ENCODE measurements around the gene TOX2. TPM values are rescaled to one million over a fixed set of nuclear protein-coding genes. Genes with fewer than 3 reads are reported as not detected.

Gene TOX2
- total RNA-seq, 1 experiment from 2014 or later: 1.7 TPM

DNA sequence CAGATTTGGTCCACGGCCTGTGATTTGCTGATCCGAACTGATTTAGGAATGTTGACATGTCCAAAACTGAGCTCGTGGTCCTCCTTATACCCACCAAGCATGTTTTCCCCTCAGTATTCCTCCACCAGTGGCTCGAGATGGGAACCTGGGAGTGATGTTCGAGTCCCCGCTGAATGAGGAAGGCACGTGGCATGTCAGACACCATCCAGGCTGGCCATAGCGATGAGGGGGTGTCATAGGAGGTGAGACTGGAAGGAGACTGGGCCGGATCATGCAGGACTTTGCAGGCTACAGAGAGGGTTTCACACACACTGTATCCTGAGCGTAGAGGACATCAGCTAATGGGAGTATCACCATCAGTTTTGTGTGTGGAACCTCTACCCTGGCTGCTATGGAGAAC, 78.2 kb downstream of the TOX2 start:
- Histone ChIP-seq H2BK120ac (ENCODE audit: low read depth, low read length, poor library complexity, severe bottlenecking) (no peak overlapping the region), H2BK20ac (ENCODE audit: low read depth, low read length, poor library complexity, severe bottlenecking) (no peak overlapping the region), H3K9ac (ENCODE audit: extremely low read depth, insufficient read length, low read length) (no peak overlapping the region), H4K8ac (replicated peaks; ENCODE audit: insufficient read length, low read depth, low read length) (no peak overlapping the region), H2BK12ac (ENCODE audit: insufficient read length, low read depth, low read length) (no peak overlapping the region), H4K91ac (ENCODE audit: insufficient read length, low read depth, low read length) (no peak overlapping the region), H3K4me2 (ENCODE audit: insufficient read depth, insufficient read length, low read length) (no peak overlapping the region), H3K79me1 (ENCODE audit: insufficient read depth, low read depth, low read length, poor library complexity, severe bottlenecking) (no peaks in the 10 kb centered on the region), H2BK15ac (ENCODE audit: low read depth, low read length) (no peak overlapping the region), H2AFZ (ENCODE audit: low read length) (no peak overlapping the region), H3K27ac (ENCODE audit: insufficient read length, low read depth, low read length) (no peak overlapping the region), H3K23me2 (ENCODE audit: insufficient read length, low read depth, low read length, poor library complexity, severe bottlenecking) (no peaks in the 10 kb centered on the region), H3K18ac (ENCODE audit: insufficient read length, low read depth, low read length) (no peak overlapping the region), H2BK5ac (ENCODE audit: insufficient read length, low read length) (no peak overlapping the region), H3K23ac (ENCODE audit: insufficient read length, low read depth, low read length) (no peak overlapping the region), H3K79me2 (ENCODE audit: insufficient read depth, low read length) (no peaks in the 10 kb centered on the region), H2AK5ac (ENCODE audit: insufficient read length, low read length) (no peak overlapping the region), H4K20me1 (ENCODE audit: control insufficient read depth, insufficient read depth, insufficient read length) (no peaks in the 10 kb centered on the region), H3K4me1 (ENCODE audit: insufficient read depth, low read length) (no peaks in the 10 kb centered on the region), H3K56ac (ENCODE audit: insufficient read length, low read depth, low read length) (no peak overlapping the region), H4K5ac (ENCODE audit: insufficient read length, low read depth, low read length) (no peak overlapping the region), H3K27me3 (ENCODE audit: insufficient read depth, low read length) (no peaks in the 10 kb centered on the region), H3T11ph (ENCODE audit: low read length) (no peak overlapping the region), H3K4ac (ENCODE audit: low read depth, low read length) (no peak overlapping the region), H3K9me3 (ENCODE audit: control insufficient read depth, low read depth, low read length) (no peaks in the 10 kb centered on the region), H3K14ac (ENCODE audit: insufficient read depth, low read length) (no peak overlapping the region)
- Mint-ChIP-seq H3K9me3 (peaks cover 0 to 5% of the 10 kb centered on the region in 2 experiments; a peak in 3 of 5 replicates), H3K27me3 (ENCODE audit: low read depth) (no peaks in the 10 kb centered on the region), H3K27ac (no peak overlapping the region), H3K4me1 (no peaks in the 10 kb centered on the region), H3K36me3 (ENCODE audit: insufficient read depth in 1 of 3, low read depth in 3 of 3) (no peaks in the 10 kb centered on the region; a peak in 1 of 7 replicates), H3K4me3 (no peak overlapping the region)
- DNase-seq: no peak
- WGBS (ENCODE audit: extremely low coverage, insufficient read length, low lambda C conversion rate): no CpG with 5 or more reads among the region's 10 CpGs
- TF ChIP-seq, protein P1, sequence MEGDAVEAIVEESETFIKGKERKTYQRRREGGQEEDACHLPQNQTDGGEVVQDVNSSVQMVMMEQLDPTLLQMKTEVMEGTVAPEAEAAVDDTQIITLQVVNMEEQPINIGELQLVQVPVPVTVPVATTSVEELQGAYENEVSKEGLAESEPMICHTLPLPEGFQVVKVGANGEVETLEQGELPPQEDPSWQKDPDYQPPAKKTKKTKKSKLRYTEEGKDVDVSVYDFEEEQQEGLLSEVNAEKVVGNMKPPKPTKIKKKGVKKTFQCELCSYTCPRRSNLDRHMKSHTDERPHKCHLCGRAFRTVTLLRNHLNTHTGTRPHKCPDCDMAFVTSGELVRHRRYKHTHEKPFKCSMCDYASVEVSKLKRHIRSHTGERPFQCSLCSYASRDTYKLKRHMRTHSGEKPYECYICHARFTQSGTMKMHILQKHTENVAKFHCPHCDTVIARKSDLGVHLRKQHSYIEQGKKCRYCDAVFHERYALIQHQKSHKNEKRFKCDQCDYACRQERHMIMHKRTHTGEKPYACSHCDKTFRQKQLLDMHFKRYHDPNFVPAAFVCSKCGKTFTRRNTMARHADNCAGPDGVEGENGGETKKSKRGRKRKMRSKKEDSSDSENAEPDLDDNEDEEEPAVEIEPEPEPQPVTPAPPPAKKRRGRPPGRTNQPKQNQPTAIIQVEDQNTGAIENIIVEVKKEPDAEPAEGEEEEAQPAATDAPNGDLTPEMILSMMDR (conservative IDR thresholded peaks at IDR 0.05): no peak
